Adipocyte (in vitro differentiated cells): ENCODE measurements around the gene UNC45A.
"Not testable (repeated sequence)": the region's sequence is repeated elsewhere in the genome, so short reads cannot be mapped to it uniquely, and the experiment has no call there.

ENCODE experiments used
- DNase-seq: peaks from one replicate; pipeline ENCODE4 v3.0.0-alpha.2; 2015; ENCODE audit warnings: low read depth
- H3K27me3 ChIP-seq: replicated peaks from 2 replicates; pipeline ENCODE4 v1.7.0; 2013; ENCODE audit warnings: mild to moderate bottlenecking, low read length, moderate library complexity; ENCODE audit not compliant: control insufficient read depth, insufficient read depth
- H3K36me3 ChIP-seq: 2 replicates; pipeline ENCODE4 v1.7.0; 2013; ENCODE audit warnings: low read length, mild to moderate bottlenecking, moderate library complexity; ENCODE audit not compliant: control insufficient read depth, insufficient read depth, severe bottlenecking
- H3K4me1 ChIP-seq: 2 replicates; pipeline ENCODE4 v1.7.0; 2013; ENCODE audit warnings: mild to moderate bottlenecking, low read length, moderate library complexity; ENCODE audit not compliant: control insufficient read depth, insufficient read depth
- H3K4me3 ChIP-seq: 2 replicates; pipeline ENCODE4 v1.7.0; 2013; ENCODE audit warnings: mild to moderate bottlenecking, low read length, moderate library complexity
- H3K9ac ChIP-seq: 2 replicates; pipeline ENCODE4 v1.7.0; 2013; ENCODE audit warnings: mild to moderate bottlenecking, low read length, moderate library complexity
- H3K9me3 ChIP-seq: 2 replicates; pipeline ENCODE4 v1.7.0; 2013; ENCODE audit warnings: mild to moderate bottlenecking, low read length, moderate library complexity; ENCODE audit not compliant: control insufficient read depth

Gene UNC45A

DNA sequence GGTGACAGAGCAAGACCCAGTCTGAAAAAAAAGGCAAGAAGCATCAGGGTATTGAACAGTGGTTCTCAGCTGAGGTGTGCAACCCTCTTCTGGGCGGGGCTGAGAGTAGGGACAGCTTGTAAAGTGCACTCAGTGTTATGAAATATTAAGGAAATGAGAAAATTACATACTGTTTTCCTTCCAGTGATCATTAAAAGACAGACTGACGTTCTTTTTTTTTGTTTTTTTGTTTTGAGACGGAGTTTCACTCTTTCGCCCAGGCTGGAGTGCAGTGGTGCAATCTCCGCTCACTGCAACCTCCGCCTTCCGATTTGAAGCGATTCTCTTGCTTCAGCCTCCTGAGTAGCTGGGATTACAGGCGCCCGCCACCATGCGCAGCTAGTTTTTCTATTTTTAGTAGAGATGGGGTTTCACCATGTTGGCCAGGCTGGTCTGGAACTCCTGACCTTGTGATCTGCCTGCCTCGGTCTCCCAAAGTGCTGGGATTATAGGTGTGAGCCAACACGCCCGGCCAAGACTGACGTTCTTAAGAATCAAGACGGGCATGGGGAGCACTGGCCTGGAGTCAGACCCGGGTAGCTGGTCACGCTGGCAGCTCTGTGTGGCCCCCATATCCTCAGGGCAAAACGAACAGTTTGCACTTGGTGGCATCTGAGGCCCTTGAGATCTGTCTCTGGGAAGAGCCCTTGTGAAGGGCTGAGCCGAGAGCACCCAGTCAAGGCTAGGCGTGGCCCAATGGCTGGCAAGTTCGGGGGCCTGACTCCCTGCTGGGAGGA lies 20.6 kb upstream of the UNC45A start:
- Histone ChIP-seq H3K4me1 (no peaks in the 10 kb centered on the region), H3K27me3 (no peaks in the 10 kb centered on the region), H3K9me3 (no peaks in the 10 kb centered on the region), H3K36me3 (peaks cover 90% of the 10 kb centered on the region), H3K4me3 (no peak overlapping the region), H3K9ac (no peak overlapping the region)
- DNase-seq: no peak

GRCh38 chr15:90915216-90915807 lies 19.8 kb upstream of the UNC45A start:
- H3K36me3 ChIP-seq: peaks cover 94% of the 10 kb centered on the region
- H3K9ac ChIP-seq: no peak overlapping the region
- no peaks in the 10 kb centered on the region for H3K27me3 ChIP-seq
- H3K4me1 ChIP-seq: no peaks in the 10 kb centered on the region
- DNase-seq: no peak
- no peak overlapping the region for H3K4me3 ChIP-seq
- H3K9me3 ChIP-seq: no peaks in the 10 kb centered on the region

DNA sequence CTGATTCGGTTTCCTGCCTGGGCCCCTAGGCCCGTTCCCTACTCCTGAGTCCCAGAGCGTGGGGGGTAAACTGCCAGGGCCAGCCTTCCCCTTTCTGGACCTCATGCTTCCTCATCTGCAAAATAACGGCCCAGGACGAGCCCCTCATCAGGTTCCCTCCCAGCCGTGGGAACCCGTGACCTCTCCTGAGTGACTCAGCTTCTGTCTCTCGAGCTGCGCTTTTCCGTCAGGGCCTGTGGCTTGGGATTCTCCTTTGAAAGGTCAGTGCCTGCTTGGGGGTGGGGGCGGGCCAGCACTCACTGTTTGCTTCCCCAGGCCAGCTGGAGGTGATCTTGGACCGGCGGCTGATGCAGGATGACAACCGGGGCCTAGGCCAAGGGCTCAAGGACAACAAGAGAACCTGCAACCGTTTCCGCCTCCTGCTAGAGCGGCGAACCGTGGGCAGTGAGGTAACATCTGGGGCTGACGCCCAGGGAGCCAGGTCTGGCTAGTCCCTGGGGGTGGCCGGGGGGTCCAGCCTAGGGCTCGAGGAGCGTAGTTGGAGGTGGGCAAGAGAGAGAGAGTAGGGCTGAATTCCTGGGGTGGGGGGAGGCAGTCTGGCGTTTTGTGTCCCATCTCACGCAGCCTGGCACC lies 19.2 kb upstream of the UNC45A start:
- no peaks in the 10 kb centered on the region for H3K9me3 ChIP-seq
- no peaks in the 10 kb centered on the region for H3K4me1 ChIP-seq
- H3K27me3 ChIP-seq: no peaks in the 10 kb centered on the region
- H3K4me3 ChIP-seq: no peak overlapping the region
- DNase-seq: no peak
- H3K9ac ChIP-seq: no peak overlapping the region
- peaks cover 94% of the 10 kb centered on the region for H3K36me3 ChIP-seq

GRCh38 chr15:90916461-90916860 lies 18.6 kb upstream of the UNC45A start:
- no peaks in the 10 kb centered on the region for H3K4me1 ChIP-seq
- no peak overlapping the region for H3K4me3 ChIP-seq
- no peaks in the 10 kb centered on the region for H3K9me3 ChIP-seq
- no peak for DNase-seq
- peaks cover 93% of the 10 kb centered on the region for H3K36me3 ChIP-seq
- H3K9ac ChIP-seq: no peak overlapping the region
- no peaks in the 10 kb centered on the region for H3K27me3 ChIP-seq

DNA sequence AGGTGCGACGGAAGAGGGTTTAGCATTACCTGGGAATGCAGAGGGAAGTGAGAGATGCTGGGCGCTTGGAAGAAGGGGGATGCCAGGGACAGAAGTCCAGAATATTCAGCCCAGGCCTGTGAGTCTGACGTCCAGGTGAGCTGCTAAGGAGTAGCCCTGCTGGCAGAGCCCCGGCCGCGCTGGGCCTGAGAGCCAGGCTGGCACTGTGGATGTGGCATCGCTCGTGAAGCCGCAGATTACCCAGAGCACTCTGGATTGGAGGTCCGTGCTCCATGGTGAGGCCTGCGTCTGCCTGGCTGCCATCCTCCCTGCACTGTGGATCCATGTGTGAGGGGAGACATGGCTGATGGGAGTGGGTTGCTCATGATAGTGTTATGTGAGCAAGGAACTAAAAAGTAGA lies 17.5 kb upstream of the UNC45A start:
- H3K36me3 ChIP-seq: peaks cover 82% of the 10 kb centered on the region
- no peak for DNase-seq

GRCh38 chr15:90918034-90918788 lies 16.9 kb upstream of the UNC45A start:
- peaks cover 75% of the 10 kb centered on the region for H3K36me3 ChIP-seq

More for the DNA sequence above, 17.5 kb upstream of the UNC45A start:
- H3K9me3 ChIP-seq: no peaks in the 10 kb centered on the region
- no peaks in the 10 kb centered on the region for H3K27me3 ChIP-seq
- no peak overlapping the region for H3K4me3 ChIP-seq
- peaks cover 1% of the 10 kb centered on the region for H3K4me1 ChIP-seq
- no peak overlapping the region for H3K9ac ChIP-seq

GRCh38 chr15:90918835-90919234 lies 16.2 kb upstream of the UNC45A start:
- Histone ChIP-seq H3K9ac (no peak overlapping the region), H3K36me3 (peaks cover 69% of the 10 kb centered on the region), H3K9me3 (no peaks in the 10 kb centered on the region), H3K27me3 (no peaks in the 10 kb centered on the region), H3K4me3 (no peak overlapping the region), H3K4me1 (peaks cover 8% of the 10 kb centered on the region)
- DNase-seq: no peak

More at GRCh38 chr15:90918034-90918788, 16.9 kb upstream of the UNC45A start:
- H3K27me3 ChIP-seq: no peaks in the 10 kb centered on the region
- H3K9me3 ChIP-seq: no peaks in the 10 kb centered on the region
- no peak for DNase-seq
- no peak overlapping the region for H3K9ac ChIP-seq
- peaks cover 8% of the 10 kb centered on the region for H3K4me1 ChIP-seq
- H3K4me3 ChIP-seq: no peak overlapping the region

DNA sequence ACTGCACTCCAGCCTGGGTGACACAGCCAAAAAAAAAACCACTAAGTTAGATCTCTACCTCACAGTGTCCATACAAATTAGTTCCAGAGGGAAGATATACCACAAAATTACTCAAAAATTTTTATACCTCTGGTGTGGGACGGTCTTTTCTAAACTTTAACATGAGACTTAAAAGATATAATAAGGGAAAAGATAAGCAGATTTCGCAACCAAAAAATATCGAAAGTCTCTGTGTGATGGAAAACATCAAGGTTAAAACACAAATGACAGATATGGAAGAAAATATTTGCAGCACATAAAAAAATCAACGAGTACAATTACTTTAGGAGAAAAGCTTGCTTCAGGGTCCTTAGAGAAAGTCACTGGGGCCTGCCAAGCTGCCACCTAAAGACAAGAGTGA lies 13.2 kb upstream of the UNC45A start:
- Histone ChIP-seq H3K4me3 (no peak overlapping the region), H3K4me1 (peaks cover 8% of the 10 kb centered on the region), H3K36me3 (peaks cover 43% of the 10 kb centered on the region), H3K9ac (no peak overlapping the region), H3K9me3 (no peaks in the 10 kb centered on the region), H3K27me3 (no peaks in the 10 kb centered on the region)
- DNase-seq: no peak

DNA sequence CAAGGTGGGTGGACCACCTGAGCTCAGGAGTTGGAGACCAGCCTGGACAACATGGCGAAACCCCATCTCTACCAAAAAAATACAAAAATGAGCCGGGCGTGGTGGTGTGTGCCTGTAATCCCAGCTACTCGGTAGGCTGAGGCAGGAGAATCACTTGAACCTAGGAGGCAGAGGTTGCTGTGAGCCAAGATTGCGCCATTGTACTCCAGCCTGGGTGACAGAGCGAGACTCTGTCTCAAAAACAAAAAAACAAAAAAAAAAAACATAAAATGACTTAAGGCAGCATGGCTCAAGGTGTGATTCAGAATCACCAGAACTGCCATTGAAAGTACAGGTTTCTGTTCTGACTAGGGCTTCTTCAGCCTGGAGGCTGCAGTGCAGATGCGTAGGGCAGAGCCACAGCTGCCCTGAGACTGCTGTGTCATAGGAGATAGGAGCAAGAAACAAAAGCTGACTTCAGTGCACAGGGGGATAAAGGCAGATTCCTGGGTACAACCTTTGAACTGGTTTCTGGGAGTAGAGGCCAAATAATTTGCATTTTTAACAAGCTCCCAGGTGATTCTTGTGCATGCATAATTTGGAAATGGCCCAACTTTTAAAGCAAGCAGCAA lies 12.3 kb upstream of the UNC45A start:
- H3K27me3 ChIP-seq, DNase-seq, H3K4me3 ChIP-seq, H3K9me3 ChIP-seq, H3K9ac ChIP-seq, H3K4me1 ChIP-seq: not testable (repeated sequence)
- H3K36me3 ChIP-seq: peaks cover 34% of the 10 kb centered on the region

DNA sequence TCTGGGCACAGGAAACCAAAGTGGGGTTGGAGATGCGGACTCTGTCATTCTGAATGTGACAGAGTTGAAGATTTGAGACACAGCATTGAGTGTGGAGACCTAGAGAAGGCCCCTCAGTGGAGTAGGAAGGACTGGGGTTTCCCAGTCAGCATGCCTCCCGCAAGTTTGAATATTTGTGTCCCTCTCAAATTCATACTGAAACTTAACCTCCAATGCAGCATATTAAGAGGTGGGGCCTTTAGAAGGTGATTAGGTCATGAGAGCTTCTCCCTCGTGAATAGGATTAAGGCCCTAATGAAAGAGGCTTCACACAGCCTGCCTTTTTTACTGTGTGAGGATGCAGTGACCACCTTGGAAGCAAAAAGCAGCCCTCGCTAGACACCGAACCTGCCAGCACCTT lies 10.7 kb upstream of the UNC45A start:
- H3K36me3 ChIP-seq: peaks cover 20% of the 10 kb centered on the region
- DNase-seq: no peak

DNA sequence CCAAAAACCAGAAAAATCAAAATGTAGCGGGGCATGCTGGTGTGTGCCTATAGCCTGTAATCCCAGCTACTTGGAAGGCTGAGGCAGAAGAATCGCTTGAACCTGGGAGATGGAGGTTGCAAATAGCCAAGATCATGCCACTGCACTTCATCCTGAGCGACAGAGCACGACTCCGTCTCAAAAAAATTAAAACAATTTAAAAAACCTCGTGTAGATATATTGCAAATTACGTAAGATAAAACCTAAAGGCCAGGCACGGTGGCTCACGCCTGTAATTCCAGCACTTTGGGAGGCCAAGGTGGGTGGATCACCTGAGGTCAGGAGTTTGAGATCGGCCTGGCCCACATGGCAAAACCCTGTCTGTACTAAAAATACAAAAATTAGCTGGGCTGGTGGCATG lies 8.3 kb upstream of the UNC45A start:
- H3K36me3 ChIP-seq, H3K9me3 ChIP-seq, H3K4me3 ChIP-seq, H3K27me3 ChIP-seq, DNase-seq, H3K9ac ChIP-seq: not testable (repeated sequence)
- peaks cover 35% of the 10 kb centered on the region for H3K4me1 ChIP-seq

More for the DNA sequence above, 10.7 kb upstream of the UNC45A start:
- H3K9me3 ChIP-seq: no peaks in the 10 kb centered on the region
- peaks cover 20% of the 10 kb centered on the region for H3K4me1 ChIP-seq
- H3K4me3 ChIP-seq: no peak overlapping the region
- H3K27me3 ChIP-seq: no peaks in the 10 kb centered on the region
- H3K9ac ChIP-seq: no peak overlapping the region
